WTC11 (cell line): Measurements from ENCODE around the gene TRIML2. TPM values are rescaled to one million over a fixed set of nuclear protein-coding genes. Genes with fewer than 3 reads are reported as not detected.

Source experiments
- ATAC-seq: fragments of 200-7000 bp; cut with Tn5 transposase; 2 replicates; pipeline ENCODE4 v1.10.0; 2021; ENCODE audit warnings: mild to moderate bottlenecking, moderate library complexity
- CTCF ChIA-PET: fragments of 300-600 bp; sonication (Branson Sonifier 250); formaldehyde crosslinking; loops from one replicate; lab custom pipeline; 2021; ENCODE audit warnings: antibody characterized with exemption; lab: Charles Lee
- POLR2A ChIA-PET: fragments of 350-600 bp; sonication (Branson Sonifier 250); formaldehyde crosslinking; loops from one replicate; lab custom pipeline; 2021; ENCODE audit warnings: antibody characterized with exemption; lab: Charles Lee
- DNase-seq: peaks from one replicate; pipeline ENCODE4 v3.0.0; 2021; ENCODE audit warnings: low spot score
- H3K27ac Mint-ChIP-seq: 2 replicates; pipeline ENCODE4 v1.8.0; 2021; ENCODE audit warnings: mixed read lengths
- H3K27me3 Mint-ChIP-seq: 2 replicates; pipeline ENCODE4 v1.8.0; 2021; ENCODE audit warnings: low read depth, mild to moderate bottlenecking, moderate library complexity, mixed read lengths
- H3K36me3 Mint-ChIP-seq: 2 replicates; pipeline ENCODE4 v1.8.0; 2021; ENCODE audit warnings: mixed read lengths
- H3K4me1 Mint-ChIP-seq: 2 replicates; pipeline ENCODE4 v1.8.0; 2022; ENCODE audit warnings: mixed read lengths
- H3K4me3 Mint-ChIP-seq: 2 replicates; pipeline ENCODE4 v1.8.0; 2021; ENCODE audit warnings: mild to moderate bottlenecking, moderate library complexity, mixed read lengths
- H3K9me3 Mint-ChIP-seq: 2 replicates; pipeline ENCODE4 v1.8.0; 2021; ENCODE audit warnings: mixed read lengths
- CTCF ChIP-seq: fragments of 200-600 bp; IDR thresholded peaks from 2 replicates; pipeline ENCODE4 v1.8.0; 2022; ENCODE audit warnings: antibody characterized with exemption
- EMX1 ChIP-seq: fragments of 250-450 bp; sonication (Bioruptor Pico); IDR thresholded peaks from 2 replicates; pipeline ENCODE4 v1.8.0; 2021; ENCODE audit warnings: mild to moderate bottlenecking
- FOXJ3 ChIP-seq: sonication (generic); formaldehyde crosslinking; IDR thresholded peaks from 2 replicates; pipeline ENCODE4 v1.9.0; 2021; ENCODE audit warnings: missing genetic modification reagents, mild to moderate bottlenecking, borderline replicate concordance
- HMGA2 ChIP-seq: fragments of 250-450 bp; sonication (Bioruptor Pico); IDR thresholded peaks from 2 replicates; pipeline ENCODE4 v1.4.0; 2021; ENCODE audit warnings: mild to moderate bottlenecking, moderate library complexity
- HMGXB4 ChIP-seq: sonication (generic); formaldehyde crosslinking; IDR thresholded peaks from 2 replicates; pipeline ENCODE4 v1.8.1; 2023; ENCODE audit warnings: mild to moderate bottlenecking, moderate library complexity, missing genetic modification reagents
- JUN ChIP-seq: sonication (generic); formaldehyde crosslinking; IDR thresholded peaks from 2 replicates; pipeline ENCODE4 v1.8.0; 2023; ENCODE audit warnings: mild to moderate bottlenecking, missing genetic modification reagents
- PRRX2 ChIP-seq: fragments of 250-450 bp; sonication (Bioruptor Pico); IDR thresholded peaks from 2 replicates; pipeline ENCODE4 v1.8.0; 2021; ENCODE audit warnings: mild to moderate bottlenecking
- SMAD3 ChIP-seq: sonication (generic); formaldehyde crosslinking; IDR thresholded peaks from 2 replicates; pipeline ENCODE4 v1.8.0; 2022; ENCODE audit warnings: missing genetic modification reagents, mild to moderate bottlenecking, borderline replicate concordance
- SOX15 ChIP-seq: fragments of 250-450 bp; sonication (Bioruptor Pico); IDR thresholded peaks from 2 replicates; pipeline ENCODE4 v1.9.0; 2021; ENCODE audit warnings: mild to moderate bottlenecking
- TEAD4 ChIP-seq: sonication (generic); formaldehyde crosslinking; IDR thresholded peaks from 2 replicates; pipeline ENCODE4 v1.8.0; 2022; ENCODE audit warnings: mild to moderate bottlenecking, missing genetic modification reagents
- TP53 ChIP-seq: sonication (generic); formaldehyde crosslinking; IDR thresholded peaks from 2 replicates; pipeline ENCODE4 v1.8.1; 2023; ENCODE audit warnings: mild to moderate bottlenecking, missing genetic modification reagents
- ZBTB21 ChIP-seq: sonication (generic); formaldehyde crosslinking; IDR thresholded peaks from 2 replicates; pipeline ENCODE4 v1.8.1; 2023; ENCODE audit warnings: mild to moderate bottlenecking, missing genetic modification reagents, borderline replicate concordance
- ZNF317 ChIP-seq: sonication (generic); formaldehyde crosslinking; IDR thresholded peaks from 2 replicates; pipeline ENCODE4 v1.8.1; 2023; ENCODE audit warnings: low read depth, mild to moderate bottlenecking, moderate library complexity, missing genetic modification reagents, borderline replicate concordance
- ZNF396 ChIP-seq: fragments of 250-450 bp; sonication (Bioruptor Pico); IDR thresholded peaks from 2 replicates; pipeline ENCODE4 v1.8.0; 2021; ENCODE audit warnings: mild to moderate bottlenecking, moderate library complexity, borderline replicate concordance
- total RNA-seq: library from RNA; stranded (reverse); gene quantifications from 3 replicates; pipeline ENCODE4 v1.2.3, GENCODE V29; 2021
- TF ChIP-seq, protein P1 (sequence below): sonication (generic); formaldehyde crosslinking; IDR thresholded peaks from 2 replicates; pipeline ENCODE4 v1.8.0; 2022; ENCODE audit warnings: missing genetic modification reagents
- TF ChIP-seq, protein P2 (sequence below): sonication (generic); formaldehyde crosslinking; IDR thresholded peaks from 2 replicates; pipeline ENCODE4 v1.8.1; 2022; ENCODE audit warnings: low read depth, mild to moderate bottlenecking, moderate library complexity, missing genetic modification reagents, borderline replicate concordance
- TF ChIP-seq, protein P3 (sequence below): sonication (generic); formaldehyde crosslinking; IDR thresholded peaks from 2 replicates; pipeline ENCODE4 v1.8.1; 2022; ENCODE audit warnings: mild to moderate bottlenecking, moderate library complexity, missing genetic modification reagents
- TF ChIP-seq, protein P4 (sequence below): sonication (generic); formaldehyde crosslinking; IDR thresholded peaks from 2 replicates; pipeline ENCODE4 v1.8.0; 2022; ENCODE audit warnings: mild to moderate bottlenecking, missing genetic modification reagents
- TF ChIP-seq, protein P5 (sequence below): sonication (generic); formaldehyde crosslinking; IDR thresholded peaks from 2 replicates; pipeline ENCODE4 v1.8.1; 2023; ENCODE audit warnings: mild to moderate bottlenecking, missing genetic modification reagents, borderline replicate concordance

TRIML2 gene
- total RNA-seq, 1 experiment from 2014 or later: 115 TPM

GRCh38 chr4:188110741-188111471 lies 1.5 kb upstream of the TRIML2 start:
- peak overlapping the region; percentile 100 for H3K27ac Mint-ChIP-seq
- ATAC-seq: no peak
- no peak for TF ChIP-seq TP53 (CRISPR knock-in tag)
- TF ChIP-seq, protein P1, sequence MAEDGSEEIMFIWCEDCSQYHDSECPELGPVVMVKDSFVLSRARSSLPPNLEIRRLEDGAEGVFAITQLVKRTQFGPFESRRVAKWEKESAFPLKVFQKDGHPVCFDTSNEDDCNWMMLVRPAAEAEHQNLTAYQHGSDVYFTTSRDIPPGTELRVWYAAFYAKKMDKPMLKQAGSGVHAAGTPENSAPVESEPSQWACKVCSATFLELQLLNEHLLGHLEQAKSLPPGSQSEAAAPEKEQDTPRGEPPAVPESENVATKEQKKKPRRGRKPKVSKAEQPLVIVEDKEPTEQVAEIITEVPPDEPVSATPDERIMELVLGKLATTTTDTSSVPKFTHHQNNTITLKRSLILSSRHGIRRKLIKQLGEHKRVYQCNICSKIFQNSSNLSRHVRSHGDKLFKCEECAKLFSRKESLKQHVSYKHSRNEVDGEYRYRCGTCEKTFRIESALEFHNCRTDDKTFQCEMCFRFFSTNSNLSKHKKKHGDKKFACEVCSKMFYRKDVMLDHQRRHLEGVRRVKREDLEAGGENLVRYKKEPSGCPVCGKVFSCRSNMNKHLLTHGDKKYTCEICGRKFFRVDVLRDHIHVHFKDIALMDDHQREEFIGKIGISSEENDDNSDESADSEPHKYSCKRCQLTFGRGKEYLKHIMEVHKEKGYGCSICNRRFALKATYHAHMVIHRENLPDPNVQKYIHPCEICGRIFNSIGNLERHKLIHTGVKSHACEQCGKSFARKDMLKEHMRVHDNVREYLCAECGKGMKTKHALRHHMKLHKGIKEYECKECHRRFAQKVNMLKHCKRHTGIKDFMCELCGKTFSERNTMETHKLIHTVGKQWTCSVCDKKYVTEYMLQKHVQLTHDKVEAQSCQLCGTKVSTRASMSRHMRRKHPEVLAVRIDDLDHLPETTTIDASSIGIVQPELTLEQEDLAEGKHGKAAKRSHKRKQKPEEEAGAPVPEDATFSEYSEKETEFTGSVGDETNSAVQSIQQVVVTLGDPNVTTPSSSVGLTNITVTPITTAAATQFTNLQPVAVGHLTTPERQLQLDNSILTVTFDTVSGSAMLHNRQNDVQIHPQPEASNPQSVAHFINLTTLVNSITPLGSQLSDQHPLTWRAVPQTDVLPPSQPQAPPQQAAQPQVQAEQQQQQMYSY (CRISPR knock-in tag): no peak
- TF ChIP-seq HMGA2: peak; percentile 72
- TF ChIP-seq, all 79 proteins: peak for 1
- no peak for DNase-seq
- H3K9me3 Mint-ChIP-seq: no peaks in the 10 kb centered on the region
- CTCF ChIA-PET: no interaction called here
- peaks cover 45% of the 10 kb centered on the region for H3K4me1 Mint-ChIP-seq
- no peaks in the 10 kb centered on the region for H3K27me3 Mint-ChIP-seq
- H3K36me3 Mint-ChIP-seq: peaks cover 5% of the 10 kb centered on the region
- peak overlapping the region; percentile 74 for H3K4me3 Mint-ChIP-seq
- POLR2A ChIA-PET: no interaction called here

DNA sequence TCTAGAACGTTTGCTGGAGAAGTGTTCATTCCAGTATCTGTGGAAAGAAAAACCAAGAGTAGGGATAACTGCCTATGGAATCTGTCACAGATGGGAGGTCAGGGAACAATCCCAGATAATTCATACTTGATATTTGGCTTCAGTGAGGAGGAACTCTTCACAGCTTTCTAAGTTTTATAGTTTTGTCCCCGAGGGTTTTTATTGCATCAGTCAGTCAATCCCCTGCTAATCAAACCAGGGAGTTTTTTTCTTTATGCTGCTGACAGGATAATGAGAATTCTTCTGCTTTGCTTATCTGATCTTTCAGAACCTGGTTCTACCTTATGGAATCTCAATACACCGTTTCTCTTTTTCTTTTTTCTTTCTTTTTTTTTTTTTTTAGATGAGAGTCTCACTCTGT lies 633 bp upstream of the TRIML2 start:
- DNase-seq: no peak
- Mint-ChIP-seq H3K36me3 (peaks cover 13% of the 10 kb centered on the region), H3K27me3 (no peaks in the 10 kb centered on the region), H3K4me3 (peak overlapping the region; percentile 74), H3K4me1 (peaks cover 50% of the 10 kb centered on the region), H3K9me3 (no peaks in the 10 kb centered on the region; the same call in 1 of the 2 replicates), H3K27ac (peak overlapping the region; percentile 100)
- POLR2A ChIA-PET: no interaction called here
- ATAC-seq: no peak
- CTCF ChIA-PET: no interaction called here
- TF ChIP-seq, protein P2, sequence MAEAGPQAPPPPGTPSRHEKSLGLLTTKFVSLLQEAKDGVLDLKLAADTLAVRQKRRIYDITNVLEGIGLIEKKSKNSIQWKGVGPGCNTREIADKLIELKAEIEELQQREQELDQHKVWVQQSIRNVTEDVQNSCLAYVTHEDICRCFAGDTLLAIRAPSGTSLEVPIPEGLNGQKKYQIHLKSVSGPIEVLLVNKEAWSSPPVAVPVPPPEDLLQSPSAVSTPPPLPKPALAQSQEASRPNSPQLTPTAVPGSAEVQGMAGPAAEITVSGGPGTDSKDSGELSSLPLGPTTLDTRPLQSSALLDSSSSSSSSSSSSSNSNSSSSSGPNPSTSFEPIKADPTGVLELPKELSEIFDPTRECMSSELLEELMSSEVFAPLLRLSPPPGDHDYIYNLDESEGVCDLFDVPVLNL (CRISPR knock-in tag): no peak
- TF ChIP-seq, protein P3, sequence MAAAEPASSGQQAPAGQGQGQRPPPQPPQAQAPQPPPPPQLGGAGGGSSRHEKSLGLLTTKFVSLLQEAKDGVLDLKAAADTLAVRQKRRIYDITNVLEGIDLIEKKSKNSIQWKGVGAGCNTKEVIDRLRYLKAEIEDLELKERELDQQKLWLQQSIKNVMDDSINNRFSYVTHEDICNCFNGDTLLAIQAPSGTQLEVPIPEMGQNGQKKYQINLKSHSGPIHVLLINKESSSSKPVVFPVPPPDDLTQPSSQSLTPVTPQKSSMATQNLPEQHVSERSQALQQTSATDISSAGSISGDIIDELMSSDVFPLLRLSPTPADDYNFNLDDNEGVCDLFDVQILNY (CRISPR knock-in tag): no peak
- TF ChIP-seq SOX15 (no peak), PRRX2 (CRISPR knock-in tag) (no peak), TEAD4 (CRISPR knock-in tag) (no peak), ZNF317 (no peak), HMGXB4 (CRISPR knock-in tag) (no peak), ZNF396 (CRISPR knock-in tag) (no peak), SMAD3 (CRISPR knock-in tag) (no peak), CTCF (no peak), EMX1 (CRISPR knock-in tag) (no peak), ZBTB21 (CRISPR knock-in tag) (no peak), FOXJ3 (CRISPR knock-in tag) (no peak), JUN (CRISPR knock-in tag) (no peak)
- TF ChIP-seq, protein P4, sequence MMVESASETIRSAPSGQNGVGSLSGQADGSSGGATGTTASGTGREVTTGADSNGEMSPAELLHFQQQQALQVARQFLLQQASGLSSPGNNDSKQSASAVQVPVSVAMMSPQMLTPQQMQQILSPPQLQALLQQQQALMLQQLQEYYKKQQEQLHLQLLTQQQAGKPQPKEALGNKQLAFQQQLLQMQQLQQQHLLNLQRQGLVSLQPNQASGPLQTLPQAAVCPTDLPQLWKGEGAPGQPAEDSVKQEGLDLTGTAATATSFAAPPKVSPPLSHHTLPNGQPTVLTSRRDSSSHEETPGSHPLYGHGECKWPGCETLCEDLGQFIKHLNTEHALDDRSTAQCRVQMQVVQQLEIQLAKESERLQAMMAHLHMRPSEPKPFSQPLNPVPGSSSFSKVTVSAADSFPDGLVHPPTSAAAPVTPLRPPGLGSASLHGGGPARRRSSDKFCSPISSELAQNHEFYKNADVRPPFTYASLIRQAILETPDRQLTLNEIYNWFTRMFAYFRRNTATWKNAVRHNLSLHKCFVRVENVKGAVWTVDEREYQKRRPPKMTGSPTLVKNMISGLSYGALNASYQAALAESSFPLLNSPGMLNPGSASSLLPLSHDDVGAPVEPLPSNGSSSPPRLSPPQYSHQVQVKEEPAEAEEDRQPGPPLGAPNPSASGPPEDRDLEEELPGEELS (CRISPR knock-in tag): no peak
- TF ChIP-seq, protein P5, sequence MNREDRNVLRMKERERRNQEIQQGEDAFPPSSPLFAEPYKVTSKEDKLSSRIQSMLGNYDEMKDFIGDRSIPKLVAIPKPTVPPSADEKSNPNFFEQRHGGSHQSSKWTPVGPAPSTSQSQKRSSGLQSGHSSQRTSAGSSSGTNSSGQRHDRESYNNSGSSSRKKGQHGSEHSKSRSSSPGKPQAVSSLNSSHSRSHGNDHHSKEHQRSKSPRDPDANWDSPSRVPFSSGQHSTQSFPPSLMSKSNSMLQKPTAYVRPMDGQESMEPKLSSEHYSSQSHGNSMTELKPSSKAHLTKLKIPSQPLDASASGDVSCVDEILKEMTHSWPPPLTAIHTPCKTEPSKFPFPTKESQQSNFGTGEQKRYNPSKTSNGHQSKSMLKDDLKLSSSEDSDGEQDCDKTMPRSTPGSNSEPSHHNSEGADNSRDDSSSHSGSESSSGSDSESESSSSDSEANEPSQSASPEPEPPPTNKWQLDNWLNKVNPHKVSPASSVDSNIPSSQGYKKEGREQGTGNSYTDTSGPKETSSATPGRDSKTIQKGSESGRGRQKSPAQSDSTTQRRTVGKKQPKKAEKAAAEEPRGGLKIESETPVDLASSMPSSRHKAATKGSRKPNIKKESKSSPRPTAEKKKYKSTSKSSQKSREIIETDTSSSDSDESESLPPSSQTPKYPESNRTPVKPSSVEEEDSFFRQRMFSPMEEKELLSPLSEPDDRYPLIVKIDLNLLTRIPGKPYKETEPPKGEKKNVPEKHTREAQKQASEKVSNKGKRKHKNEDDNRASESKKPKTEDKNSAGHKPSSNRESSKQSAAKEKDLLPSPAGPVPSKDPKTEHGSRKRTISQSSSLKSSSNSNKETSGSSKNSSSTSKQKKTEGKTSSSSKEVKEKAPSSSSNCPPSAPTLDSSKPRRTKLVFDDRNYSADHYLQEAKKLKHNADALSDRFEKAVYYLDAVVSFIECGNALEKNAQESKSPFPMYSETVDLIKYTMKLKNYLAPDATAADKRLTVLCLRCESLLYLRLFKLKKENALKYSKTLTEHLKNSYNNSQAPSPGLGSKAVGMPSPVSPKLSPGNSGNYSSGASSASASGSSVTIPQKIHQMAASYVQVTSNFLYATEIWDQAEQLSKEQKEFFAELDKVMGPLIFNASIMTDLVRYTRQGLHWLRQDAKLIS (CRISPR knock-in tag): no peak
